ENCODE results near the gene MAP2K4.
"Not testable (repeated sequence)": the region's sequence is repeated elsewhere in the genome, so short reads cannot be mapped to it uniquely, and the experiment has no call there.

The MAP2K4 gene

GRCh38 chr17:12095522-12095921, 74.8 kb downstream of the MAP2K4 start:
- no peak for DNase-seq

- DNase-seq, result no peak
These were observed 76.6 kb downstream of the MAP2K4 start for GRCh38 chr17:12097326-12097725.

- DNase-seq, result no peak
These were observed 77.9 kb downstream of the MAP2K4 start for GRCh38 chr17:12098568-12098967.

- no peak for DNase-seq
These were observed 78.7 kb downstream of the MAP2K4 start for GRCh38 chr17:12099412-12099811.

- DNase-seq, result no peak
These were observed 84.2 kb downstream of the MAP2K4 start for GRCh38 chr17:12104831-12105230.

- DNase-seq, result no peak
These were observed 87.2 kb downstream of the MAP2K4 start for GRCh38 chr17:12107905-12108304.

- no peak for DNase-seq
These were observed 90.2 kb downstream of the MAP2K4 start for GRCh38 chr17:12110906-12111305.

GRCh38 chr17:12113156-12113555, 92.5 kb downstream of the MAP2K4 start:
- no peak for DNase-seq

- DNase-seq, result no peak
These were observed 94.2 kb downstream of the MAP2K4 start for GRCh38 chr17:12114686-12115418.

GRCh38 chr17:12116143-12116542, 95.5 kb downstream of the MAP2K4 start:
- DNase-seq, result no peak

GRCh38 chr17:12118617-12119016, 97.9 kb downstream of the MAP2K4 start:
- no peak for DNase-seq

GRCh38 chr17:12122075-12122474, 101.4 kb downstream of the MAP2K4 start:
- DNase-seq, result no peak

GRCh38 chr17:12127177-12127576, 106.5 kb downstream of the MAP2K4 start:
- DNase-seq, result no peak

- DNase-seq, result no peak
These were observed 107.0 kb downstream of the MAP2K4 start for GRCh38 chr17:12127667-12128066.

GRCh38 chr17:12128946-12129345, 108.3 kb downstream of the MAP2K4 start:
- DNase-seq, result no peak

GRCh38 chr17:12133183-12133582, 112.5 kb downstream of the MAP2K4 start:
- DNase-seq, result no peak

GRCh38 chr17:12134101-12134500, 113.4 kb downstream of the MAP2K4 start:
- DNase-seq, result no peak

GRCh38 chr17:12134587-12134986, 113.9 kb downstream of the MAP2K4 start:
- no peak for DNase-seq

GRCh38 chr17:12136243-12136642, 115.6 kb downstream of the MAP2K4 start:
- DNase-seq, result no peak

- DNase-seq, result no peak
These were observed 116.0 kb downstream of the MAP2K4 start for GRCh38 chr17:12136646-12137045.

GRCh38 chr17:12137859-12138258, 117.2 kb downstream of the MAP2K4 start:
- DNase-seq, result no peak

- no peak for DNase-seq
These were observed 120.0 kb downstream of the MAP2K4 start for GRCh38 chr17:12140685-12141084.

- DNase-seq, result not testable (repeated sequence)
These were observed 141.5 kb downstream of the MAP2K4 start for GRCh38 chr17:12162187-12162586.

GRCh38 chr17:12164085-12164484, 143.4 kb downstream of the MAP2K4 start:
- DNase-seq, result no peak

GRCh38 chr17:12178644-12179330, 158.1 kb downstream of the MAP2K4 start:
- no peak for DNase-seq

All from NCI-H345 (cell line).